SU-DHL-6 (cell line): ENCODE measurements around the gene RPP14.

Experiments used
- EZH2phosphoT487 ChIP-seq: fragments of 200-600 bp; sonication (generic), shearing (Covaris generic); conservative IDR thresholded peaks from 2 replicates; pipeline ENCODE4 v1.6.1; 2018; ENCODE audit warnings: mild to moderate bottlenecking, antibody characterized with exemption, low read length, moderate library complexity, mixed read lengths
- TF ChIP-seq, protein P1 (sequence below): fragments of 200-600 bp; sonication (generic); IDR thresholded peaks from one replicate; pipeline ENCODE4 v1.5.1; 2017; ENCODE audit warnings: antibody characterized with exemption, mild to moderate bottlenecking, low read length, moderate library complexity; ENCODE audit not compliant: insufficient read depth, poor library complexity, severe bottlenecking

DNA sequence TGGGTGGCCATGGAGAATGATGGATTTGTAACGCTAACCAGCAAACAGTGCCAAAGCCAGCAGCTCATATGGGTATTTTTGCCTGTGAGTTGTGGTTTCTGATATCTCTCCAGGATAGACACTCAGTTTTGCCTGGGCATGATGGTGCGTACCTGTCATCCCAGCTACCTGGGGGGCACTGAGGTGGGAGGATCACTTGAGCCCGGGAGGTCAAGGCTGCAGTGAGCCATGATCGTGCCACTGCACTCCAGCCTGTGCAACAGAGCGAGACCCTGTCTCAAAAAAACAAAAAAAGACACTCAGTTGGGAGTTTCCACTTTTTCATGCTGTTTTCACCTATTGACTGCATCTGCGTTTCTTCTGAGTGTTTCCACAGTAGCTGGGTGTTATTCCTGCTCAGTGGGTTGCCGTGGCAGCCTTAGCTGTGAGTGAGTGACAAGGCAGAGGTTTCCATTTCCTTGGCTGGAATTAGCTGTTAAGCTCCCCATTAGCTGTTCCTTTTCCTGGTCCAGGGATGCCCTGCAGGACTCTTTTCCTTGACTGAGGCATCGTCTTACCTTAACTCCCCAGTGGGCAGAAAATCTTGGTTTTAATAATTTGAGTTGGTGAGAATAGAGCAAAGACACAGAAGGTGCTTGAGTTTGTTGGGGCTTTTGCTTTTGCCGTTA lies 14.2 kb upstream of the RPP14 start:
- TF ChIP-seq, protein P1, sequence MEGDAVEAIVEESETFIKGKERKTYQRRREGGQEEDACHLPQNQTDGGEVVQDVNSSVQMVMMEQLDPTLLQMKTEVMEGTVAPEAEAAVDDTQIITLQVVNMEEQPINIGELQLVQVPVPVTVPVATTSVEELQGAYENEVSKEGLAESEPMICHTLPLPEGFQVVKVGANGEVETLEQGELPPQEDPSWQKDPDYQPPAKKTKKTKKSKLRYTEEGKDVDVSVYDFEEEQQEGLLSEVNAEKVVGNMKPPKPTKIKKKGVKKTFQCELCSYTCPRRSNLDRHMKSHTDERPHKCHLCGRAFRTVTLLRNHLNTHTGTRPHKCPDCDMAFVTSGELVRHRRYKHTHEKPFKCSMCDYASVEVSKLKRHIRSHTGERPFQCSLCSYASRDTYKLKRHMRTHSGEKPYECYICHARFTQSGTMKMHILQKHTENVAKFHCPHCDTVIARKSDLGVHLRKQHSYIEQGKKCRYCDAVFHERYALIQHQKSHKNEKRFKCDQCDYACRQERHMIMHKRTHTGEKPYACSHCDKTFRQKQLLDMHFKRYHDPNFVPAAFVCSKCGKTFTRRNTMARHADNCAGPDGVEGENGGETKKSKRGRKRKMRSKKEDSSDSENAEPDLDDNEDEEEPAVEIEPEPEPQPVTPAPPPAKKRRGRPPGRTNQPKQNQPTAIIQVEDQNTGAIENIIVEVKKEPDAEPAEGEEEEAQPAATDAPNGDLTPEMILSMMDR, result no peak
- no peak for TF ChIP-seq EZH2phosphoT487
